Astrocyte of the spinal cord (primary cell): ENCODE measurements around the gene BRD7.
A peak's percentile ranks its signal among the peaks of the same experiment; 100 is the strongest.

Source experiments
- DNase-seq: peaks from one replicate; pipeline ENCODE4 v3.0.0; 2011; ENCODE audit warnings: low read depth, low spot score
- H3K4me3 ChIP-seq: 2 replicates; pipeline ENCODE4 v1.5.1; 2011; ENCODE audit warnings: low read depth, mild to moderate bottlenecking, low read length, moderate library complexity
- in situ Hi-C: cut with HindIII; loops from 2 replicates; pipeline ENCODE4 v1.10.0; 2017; ENCODE audit warnings: low sequenced_read_pairs
- TF ChIP-seq, protein P1 (sequence below): IDR thresholded peaks from 2 replicates; pipeline ENCODE4 v1.5.1; 2012; ENCODE audit warnings: low read depth, mild to moderate bottlenecking, low read length, inconsistent platforms

The BRD7 gene

DNA sequence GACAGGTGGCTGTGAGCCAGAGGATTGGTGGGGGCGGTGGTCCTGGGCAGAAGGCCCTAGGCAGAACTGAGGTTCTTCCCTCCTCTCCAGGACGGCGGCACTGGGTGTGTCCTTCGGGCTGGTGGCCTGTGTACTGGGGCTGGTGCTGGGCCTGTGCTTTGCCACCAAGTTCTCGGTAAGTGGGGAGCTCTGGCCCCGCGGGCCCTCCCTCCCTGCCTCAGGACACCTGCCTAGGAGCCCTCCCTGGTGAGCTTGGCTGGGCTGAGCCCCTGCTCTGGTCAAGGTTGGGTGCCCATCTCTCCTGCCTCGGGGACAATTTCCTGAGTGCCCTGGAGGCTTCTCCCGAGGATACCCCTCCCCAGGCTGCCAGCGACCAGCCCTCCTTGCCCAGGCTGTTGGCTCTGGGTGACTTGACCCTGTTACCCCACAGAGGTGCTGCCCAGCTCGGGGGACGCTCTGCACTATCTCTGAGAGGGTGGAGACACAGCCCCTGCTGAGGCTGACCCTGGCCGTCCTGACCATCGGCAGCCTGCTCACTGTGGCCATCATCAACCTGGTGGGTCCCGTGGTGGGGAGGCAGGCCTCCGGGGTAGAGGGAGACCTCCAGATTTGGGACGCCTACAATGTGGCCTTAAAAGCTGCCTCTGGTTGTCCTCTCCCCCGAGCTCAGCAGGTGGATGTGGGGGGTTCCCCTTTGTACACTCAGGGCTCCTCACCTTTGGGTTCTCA is 60.4 kb downstream of the BRD7 start:
- DNase-seq: no peak
- H3K4me3 ChIP-seq: no peak overlapping the region
- TF ChIP-seq, protein P1, sequence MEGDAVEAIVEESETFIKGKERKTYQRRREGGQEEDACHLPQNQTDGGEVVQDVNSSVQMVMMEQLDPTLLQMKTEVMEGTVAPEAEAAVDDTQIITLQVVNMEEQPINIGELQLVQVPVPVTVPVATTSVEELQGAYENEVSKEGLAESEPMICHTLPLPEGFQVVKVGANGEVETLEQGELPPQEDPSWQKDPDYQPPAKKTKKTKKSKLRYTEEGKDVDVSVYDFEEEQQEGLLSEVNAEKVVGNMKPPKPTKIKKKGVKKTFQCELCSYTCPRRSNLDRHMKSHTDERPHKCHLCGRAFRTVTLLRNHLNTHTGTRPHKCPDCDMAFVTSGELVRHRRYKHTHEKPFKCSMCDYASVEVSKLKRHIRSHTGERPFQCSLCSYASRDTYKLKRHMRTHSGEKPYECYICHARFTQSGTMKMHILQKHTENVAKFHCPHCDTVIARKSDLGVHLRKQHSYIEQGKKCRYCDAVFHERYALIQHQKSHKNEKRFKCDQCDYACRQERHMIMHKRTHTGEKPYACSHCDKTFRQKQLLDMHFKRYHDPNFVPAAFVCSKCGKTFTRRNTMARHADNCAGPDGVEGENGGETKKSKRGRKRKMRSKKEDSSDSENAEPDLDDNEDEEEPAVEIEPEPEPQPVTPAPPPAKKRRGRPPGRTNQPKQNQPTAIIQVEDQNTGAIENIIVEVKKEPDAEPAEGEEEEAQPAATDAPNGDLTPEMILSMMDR: no peak
- in situ Hi-C loops: no loop called here

DNA sequence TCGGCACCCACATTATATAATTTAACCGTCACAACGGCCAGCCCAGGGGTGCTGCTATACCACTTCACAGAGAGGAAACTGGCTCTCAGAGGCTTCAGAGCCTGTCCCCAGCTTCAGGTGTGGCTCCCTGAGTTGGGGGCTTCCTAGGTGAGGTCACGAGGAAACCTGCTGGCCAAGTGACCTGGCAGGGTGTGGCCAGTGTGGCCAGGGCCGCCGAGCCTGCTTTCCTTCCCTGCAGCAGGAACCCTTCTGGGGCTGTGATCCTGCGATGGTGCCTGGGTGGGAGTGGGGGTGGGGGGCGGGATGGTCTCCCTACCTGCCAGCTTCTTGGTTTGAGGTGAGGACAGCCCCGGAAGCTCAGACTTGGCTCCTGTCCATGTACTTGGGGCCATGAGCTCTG is 62.5 kb downstream of the BRD7 start:
- no peak overlapping the region for H3K4me3 ChIP-seq
- in situ Hi-C loops: no loop called here
- DNase-seq: no peak
- TF ChIP-seq, protein P1: no peak

DNA sequence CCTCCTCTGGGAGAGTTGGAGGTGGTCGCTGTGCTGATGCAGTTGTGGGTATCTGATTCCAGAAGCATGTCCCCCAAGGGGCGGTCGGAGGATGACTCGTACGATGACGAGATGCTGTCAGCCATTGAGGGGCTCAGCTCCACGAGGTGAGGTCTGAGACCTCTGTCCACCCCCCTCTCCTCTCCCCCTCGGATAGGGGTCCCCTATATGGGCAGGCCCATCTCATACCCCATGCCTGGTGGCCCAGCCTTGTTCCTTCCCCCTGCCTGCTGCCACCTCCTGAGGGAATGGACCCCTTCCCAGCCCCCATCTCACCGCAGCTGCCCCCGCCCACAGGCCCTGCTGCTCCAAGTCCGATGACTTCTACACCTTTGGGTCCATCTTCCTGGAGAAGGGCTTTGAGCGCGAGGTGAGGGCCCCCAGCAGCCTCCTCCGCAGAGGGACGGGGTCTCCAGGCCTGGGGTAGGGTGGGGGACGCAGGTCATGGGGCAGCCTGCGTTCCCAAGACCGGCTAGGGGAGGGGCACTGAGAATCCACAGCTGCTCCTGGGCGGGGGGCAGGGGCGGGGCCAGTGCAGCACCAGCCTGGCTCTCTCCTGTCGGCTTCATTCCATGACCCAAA is 63.2 kb downstream of the BRD7 start:
- TF ChIP-seq, protein P1: no peak
- no peak overlapping the region for H3K4me3 ChIP-seq
- in situ Hi-C loops: no loop called here
- DNase-seq: no peak

DNA sequence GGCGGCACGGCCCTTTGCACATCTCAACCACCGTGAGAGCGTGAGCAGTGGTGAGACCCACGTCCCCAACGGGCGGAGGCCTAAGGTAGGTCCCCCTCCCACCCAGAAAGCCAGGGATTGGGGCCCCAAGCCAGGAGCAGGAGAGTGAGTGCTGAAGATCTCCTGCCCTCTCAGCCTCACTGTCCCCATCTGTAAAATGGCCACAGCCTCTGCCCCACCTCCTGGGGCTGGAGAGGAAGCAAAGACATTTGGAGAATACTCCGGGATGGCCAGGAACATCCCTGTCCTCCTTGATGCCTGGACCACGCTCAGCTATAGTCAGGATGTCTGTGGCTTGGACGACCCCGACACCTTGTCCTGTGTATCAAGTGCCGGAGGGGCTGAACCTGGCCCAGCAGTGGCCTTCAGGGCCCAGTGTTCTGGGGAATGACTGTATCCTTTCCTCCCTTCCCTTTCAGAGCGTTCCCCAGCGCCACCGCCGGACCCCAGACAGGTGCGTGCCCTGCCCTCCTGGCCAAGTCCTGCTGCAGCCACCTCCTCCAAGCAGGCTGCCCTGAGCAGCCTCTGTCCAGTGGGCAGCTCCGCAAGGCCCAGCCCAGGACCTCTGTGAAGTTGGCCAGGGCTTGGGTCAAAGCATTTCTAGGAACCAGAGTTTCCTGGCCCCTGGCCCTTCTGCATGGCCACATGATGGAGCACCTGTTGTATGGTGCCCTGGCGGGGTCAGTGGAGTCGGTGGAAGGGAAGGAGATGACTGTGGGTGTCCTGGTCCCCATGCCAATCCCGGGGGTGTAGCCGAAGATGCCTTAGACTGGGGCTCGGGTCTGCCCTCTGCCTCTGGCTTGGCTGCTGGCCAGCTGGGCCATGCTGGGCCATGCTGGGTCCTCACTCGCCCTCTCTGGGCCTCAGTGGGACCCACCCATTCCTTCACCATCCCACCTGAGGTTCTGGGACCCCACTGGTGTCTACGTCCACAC is 64.0 kb downstream of the BRD7 start:
- TF ChIP-seq, protein P1: no peak

DNA sequence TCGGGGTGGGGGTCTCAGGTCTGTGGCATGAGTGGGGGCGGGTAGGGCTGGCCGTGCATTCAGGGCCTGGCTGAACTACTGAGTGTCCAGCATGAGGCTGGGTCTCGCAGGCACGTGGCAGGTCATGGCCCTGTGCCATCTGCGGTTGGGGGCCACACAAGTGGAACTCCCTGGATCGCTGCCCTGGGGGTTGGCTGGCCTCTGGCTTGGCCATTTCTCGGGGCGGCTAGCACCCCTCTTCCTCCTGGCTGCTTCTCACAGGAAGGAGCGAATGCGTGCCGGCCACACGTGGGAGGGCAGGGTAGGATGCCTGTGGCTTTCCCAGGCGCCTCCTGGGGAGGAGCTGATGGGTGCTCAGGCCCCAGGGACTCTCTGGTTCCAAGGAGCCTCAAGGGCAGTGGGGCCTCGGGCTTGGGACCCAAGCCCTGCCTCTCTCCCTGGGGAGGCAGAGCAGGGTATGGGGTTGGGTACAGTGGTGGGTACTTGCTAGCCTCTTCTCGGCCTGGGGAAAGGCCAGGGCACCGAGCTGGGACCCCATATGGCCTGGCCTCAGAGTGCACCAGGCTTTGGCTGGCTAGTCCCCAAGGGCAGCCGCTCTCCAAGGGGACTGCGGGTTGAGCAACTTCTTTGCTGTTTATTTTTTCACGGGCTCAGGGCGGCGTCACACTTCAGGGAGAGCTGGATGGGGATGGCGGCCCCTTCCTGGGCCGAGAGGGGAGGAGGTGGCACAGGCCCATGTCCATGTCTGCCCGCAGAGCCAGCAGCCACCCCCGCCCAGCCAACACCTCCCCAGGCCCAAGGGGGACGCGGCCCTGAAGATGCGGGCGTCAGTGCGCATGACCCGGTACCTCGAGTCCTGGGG is 65.0 kb downstream of the BRD7 start:
- DNase-seq: no peak
- TF ChIP-seq, protein P1: no peak
- in situ Hi-C loops: no loop called here
- no peak overlapping the region for H3K4me3 ChIP-seq

More for the DNA sequence above, 64.0 kb downstream of the BRD7 start:
- DNase-seq: no peak
- in situ Hi-C loops: no loop called here
- H3K4me3 ChIP-seq: no peak overlapping the region

DNA sequence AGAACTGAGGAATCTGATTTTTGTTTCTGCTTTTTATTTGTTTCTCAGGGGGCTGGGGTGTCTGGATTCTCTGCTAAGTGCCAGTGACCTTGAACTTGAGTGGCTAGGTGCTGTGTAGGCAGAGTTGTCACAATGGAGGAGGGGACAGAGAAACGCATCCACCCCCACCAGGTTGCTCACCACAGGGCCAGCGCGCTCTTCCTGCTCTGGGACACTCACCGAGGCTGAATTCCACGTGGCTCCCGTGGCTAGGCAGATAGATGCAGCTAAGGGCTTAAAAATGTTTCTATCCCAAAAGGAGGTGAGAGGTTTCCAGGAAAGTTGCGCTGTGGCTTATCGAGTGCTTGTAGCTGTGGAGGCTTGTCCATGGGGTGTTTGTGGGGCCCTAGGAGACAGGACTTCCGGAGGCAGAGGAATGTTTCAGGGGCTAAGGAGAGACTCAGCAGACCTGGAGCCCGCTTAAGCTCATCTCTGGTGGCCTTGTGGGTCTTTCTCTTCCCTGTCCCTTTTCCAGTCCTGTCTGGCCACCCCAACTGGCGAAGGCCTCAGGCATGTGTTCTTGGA is 65.7 kb downstream of the BRD7 start:
- peak; percentile 23 for DNase-seq
- in situ Hi-C loops: no loop called here
- TF ChIP-seq, protein P1: no peak
- H3K4me3 ChIP-seq: no peak overlapping the region
